Measurements from ENCODE around the gene MS4A5. TPM values are rescaled to one million over a fixed set of nuclear protein-coding genes. Genes with fewer than 3 reads are reported as not detected.

Gene MS4A5
- total and polyA plus RNA-seq, 12 donors = not detected

DNA sequence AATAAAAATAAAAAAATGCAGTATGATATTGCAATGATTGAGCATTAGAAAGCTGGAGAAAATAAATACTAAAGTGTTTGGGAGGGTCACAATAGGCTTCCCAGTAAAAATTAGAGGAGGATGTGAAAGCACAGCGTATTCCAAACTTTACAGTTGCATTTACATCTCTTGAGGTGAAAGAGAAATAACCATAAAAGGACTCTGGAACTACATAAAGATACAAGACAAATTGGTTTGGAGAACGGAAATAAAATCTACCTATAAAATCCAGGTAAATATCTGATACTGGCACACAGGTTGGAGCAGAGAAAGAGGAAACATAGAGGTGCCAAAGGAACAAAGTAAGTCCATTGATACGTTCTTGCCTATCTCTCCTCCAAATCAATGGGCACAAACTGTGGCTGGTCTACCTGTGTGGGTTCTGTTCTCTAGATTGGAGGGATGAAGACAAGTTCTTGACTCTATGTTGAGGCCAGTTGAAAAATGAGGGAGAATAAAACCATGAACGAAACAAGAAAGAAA lies 63.2 kb downstream of the MS4A5 start, which contains the start of gene MS4A12:
TSS of gene MS4A12 (plus strand) at position 291 of the 522 bp plus-strand sequence. CDS start 4,541 bp downstream, outside the sequence.
- WGBS, 2 donors = 71 to 80% methylated on average over 4 of the region's 4 CpGs
- Histone ChIP-seq H3K36me3 (no peaks in the 10 kb centered on the region), H3K4me3 (no peak within 1 kb of the TSS), H3K27ac (no peak within 1 kb of the TSS), H3K4me1 (no peaks in the 10 kb centered on the region), H3K27me3 (peaks cover 0 to 7% (median 0%) of the 10 kb centered on the region in 7 donors), H3K9me3 (no peaks in the 10 kb centered on the region)
- intact Hi-C loops (cut with DNase I) = no loop called here
- DNase-seq (no peak), ATAC-seq (no peak)
- TF ChIP-seq, protein P1, sequence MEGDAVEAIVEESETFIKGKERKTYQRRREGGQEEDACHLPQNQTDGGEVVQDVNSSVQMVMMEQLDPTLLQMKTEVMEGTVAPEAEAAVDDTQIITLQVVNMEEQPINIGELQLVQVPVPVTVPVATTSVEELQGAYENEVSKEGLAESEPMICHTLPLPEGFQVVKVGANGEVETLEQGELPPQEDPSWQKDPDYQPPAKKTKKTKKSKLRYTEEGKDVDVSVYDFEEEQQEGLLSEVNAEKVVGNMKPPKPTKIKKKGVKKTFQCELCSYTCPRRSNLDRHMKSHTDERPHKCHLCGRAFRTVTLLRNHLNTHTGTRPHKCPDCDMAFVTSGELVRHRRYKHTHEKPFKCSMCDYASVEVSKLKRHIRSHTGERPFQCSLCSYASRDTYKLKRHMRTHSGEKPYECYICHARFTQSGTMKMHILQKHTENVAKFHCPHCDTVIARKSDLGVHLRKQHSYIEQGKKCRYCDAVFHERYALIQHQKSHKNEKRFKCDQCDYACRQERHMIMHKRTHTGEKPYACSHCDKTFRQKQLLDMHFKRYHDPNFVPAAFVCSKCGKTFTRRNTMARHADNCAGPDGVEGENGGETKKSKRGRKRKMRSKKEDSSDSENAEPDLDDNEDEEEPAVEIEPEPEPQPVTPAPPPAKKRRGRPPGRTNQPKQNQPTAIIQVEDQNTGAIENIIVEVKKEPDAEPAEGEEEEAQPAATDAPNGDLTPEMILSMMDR (IDR thresholded peaks at IDR 0.05) = no peak

GRCh38 chr11:60493454-60493853 lies 64.1 kb downstream of the MS4A5 start:
- H3K9me3 ChIP-seq = no peaks in the 10 kb centered on the region
- intact Hi-C loops (cut with DNase I) = no loop called here
- no peaks in the 10 kb centered on the region for H3K36me3 ChIP-seq
- ATAC-seq (no peak), DNase-seq (no peak)
- H3K27me3 ChIP-seq = peaks cover 0 to 7% (median 0%) of the 10 kb centered on the region in 7 donors
- H3K27ac ChIP-seq = no peak overlapping the region
- 71 to 78% methylated on average over 2 of the region's 2 CpGs for WGBS, 2 donors
- no peaks in the 10 kb centered on the region for H3K4me1 ChIP-seq
- TF ChIP-seq, protein P1 (IDR thresholded peaks at IDR 0.05) = no peak
- H3K4me3 ChIP-seq = no peak overlapping the region

Other genes starting within 250 kb of the MS4A5 start
- 100 to 1,000 TPM in 1 of 10 donors, 10 to 100 TPM in 7, 1 to 10 TPM in 2; 7.9 to 168 (median 18.6) TPM for gene MS4A6A, start 246.5 kb upstream of the MS4A5 start, total RNA-seq
- gene MS4A6A, start 246.5 kb upstream of the MS4A5 start, polyA plus RNA-seq = 10 to 100 TPM; 21.5 to 25.6 TPM
- gene MS4A4E, start 186.4 kb upstream of the MS4A5 start, total RNA-seq = 1 to 10 TPM in 3 of 10 donors, under 1 TPM in 4, not detected in 3; 0.28 to 3.0 (median 0.82) TPM
- gene MS4A4E, start 186.4 kb upstream of the MS4A5 start, polyA plus RNA-seq = 1 to 10 TPM in 1 of 2 donors, under 1 TPM in 1; 0.26 to 1.6 TPM
- gene MS4A4A, start 148.9 kb upstream of the MS4A5 start, total RNA-seq = 10 to 100 TPM in 4 of 10 donors, 1 to 10 TPM in 6; 2.2 to 31.6 (median 6.9) TPM
- 1 to 10 TPM; 8.9 to 9.2 TPM for gene MS4A4A, start 148.9 kb upstream of the MS4A5 start, polyA plus RNA-seq
- under 1 TPM in 1 of 10 donors, not detected in 9; 0.62 TPM for gene MS4A6E, start 102.3 kb upstream of the MS4A5 start, total RNA-seq
- gene MS4A6E, start 102.3 kb upstream of the MS4A5 start, polyA plus RNA-seq = under 1 TPM in 1 of 2 donors, not detected in 1; 0.28 TPM
- gene MS4A7, start 51.0 kb upstream of the MS4A5 start, total RNA-seq = 10 to 100 TPM in 5 of 10 donors, 1 to 10 TPM in 5; 3.6 to 23.9 (median 7.6) TPM
- gene MS4A7, start 51.0 kb upstream of the MS4A5 start, polyA plus RNA-seq = 1 to 10 TPM; 2.3 to 6.7 TPM
- gene MS4A14, start 33.1 kb upstream of the MS4A5 start, total RNA-seq = 1 to 10 TPM in 1 of 10 donors, under 1 TPM in 7, not detected in 2; 0.11 to 1.6 (median 0.28) TPM
- gene MS4A14, start 33.1 kb upstream of the MS4A5 start, polyA plus RNA-seq = 1 to 10 TPM in 1 of 2 donors, under 1 TPM in 1; 0.16 to 2.6 TPM
- gene MS4A1, start 26.3 kb downstream of the MS4A5 start, total RNA-seq = under 1 TPM in 3 of 10 donors, not detected in 7; 0.38 to 0.51 (median 0.42) TPM
- gene MS4A1, start 26.3 kb downstream of the MS4A5 start, polyA plus RNA-seq = under 1 TPM in 1 of 2 donors, not detected in 1; 0.17 TPM
- under 1 TPM in 1 of 10 donors, not detected in 9; 0.36 TPM for gene MS4A12, start 63.2 kb downstream of the MS4A5 start, total RNA-seq
- gene MS4A12, start 63.2 kb downstream of the MS4A5 start, polyA plus RNA-seq = not detected
- gene MS4A13, start 85.8 kb downstream of the MS4A5 start, total RNA-seq = not detected
- gene MS4A13, start 85.8 kb downstream of the MS4A5 start, polyA plus RNA-seq = not detected